Naive thymus-derived CD4-positive, alpha-beta T cell (primary cell): ENCODE measurements around the gene PTEN. TPM values are rescaled to one million over a fixed set of nuclear protein-coding genes. Genes with fewer than 3 reads are reported as not detected.
"Not testable (repeated sequence)": the region's sequence is repeated elsewhere in the genome, so short reads cannot be mapped to it uniquely, and the experiment has no call there.

Experiments used
- ATAC-seq: fragments of 150-1000 bp; cut with Tn5 transposase; 2 replicates; pipeline ENCODE4 v1.10.0; 2021; ENCODE audit warnings: mild to moderate bottlenecking, moderate library complexity
- CTCF ChIA-PET: fragments of 350-600 bp; sonication (Branson Sonifier 250); formaldehyde crosslinking; loops from one replicate; lab custom pipeline; 2021; ENCODE audit warnings: antibody characterized with exemption; lab: Charles Lee
- POLR2A ChIA-PET: fragments of 350-600 bp; sonication (Branson Sonifier 250); formaldehyde crosslinking; loops from one replicate; lab custom pipeline; 2021; ENCODE audit warnings: antibody characterized with exemption, inconsistent platforms; lab: Charles Lee
- DNase-seq, 9 donors: peaks; one replicate each; pipeline versions ENCODE4 v3.0.0 to v3.0.0-alpha.2; 2020 to 2022; ENCODE audit warnings: mixed read lengths in 1 of 9
- H3K27ac ChIP-seq: one replicate; pipeline ENCODE4 v1.7.0; 2013; ENCODE audit warnings: mild to moderate bottlenecking, low read depth, low read length, moderate library complexity
- H3K27me3 ChIP-seq, 2 donors: one replicate each; pipeline ENCODE4 v1.7.0; 2013; ENCODE audit warnings: low read length in 2 of 2, mild to moderate bottlenecking in 2 of 2, moderate library complexity in 2 of 2; ENCODE audit not compliant: control insufficient read depth in 2 of 2, insufficient read depth in 2 of 2
- H3K36me3 ChIP-seq, 3 experiments: 1 replicate in 2 of 3; 2 replicates in 1 of 3; pipeline ENCODE4 v1.7.0; 2013; ENCODE audit warnings: low read length in 3 of 3, mild to moderate bottlenecking in 3 of 3, moderate library complexity in 1 of 3; ENCODE audit not compliant: insufficient read depth in 3 of 3, control insufficient read depth in 2 of 3
- H3K4me1 ChIP-seq, 2 donors: one replicate each; pipeline ENCODE4 v1.7.0; 2013; ENCODE audit warnings: low read length in 2 of 2, mild to moderate bottlenecking in 2 of 2, moderate library complexity in 1 of 2; ENCODE audit not compliant: control insufficient read depth in 2 of 2, insufficient read depth in 2 of 2
- H3K4me3 ChIP-seq: 2 replicates; pipeline ENCODE4 v1.7.0; 2013; ENCODE audit warnings: mild to moderate bottlenecking, low read length
- H3K9me3 ChIP-seq, 3 experiments: 1 replicate in 2 of 3; 2 replicates in 1 of 3; pipeline ENCODE4 v1.7.0; 2013; ENCODE audit warnings: low read length in 3 of 3; ENCODE audit not compliant: control insufficient read depth in 2 of 3
- H3K27ac Mint-ChIP-seq, 9 donors: one replicate each; pipeline ENCODE4 v1.8.0; 2020 to 2022; ENCODE audit warnings: mixed read lengths in 9 of 9, mild to moderate bottlenecking in 8 of 9, moderate library complexity in 5 of 9, inconsistent platforms in 2 of 9
- H3K27me3 Mint-ChIP-seq, 5 donors: one replicate each; pipeline ENCODE4 v1.8.0; 2021 to 2022; ENCODE audit warnings: mixed read lengths in 5 of 5, mild to moderate bottlenecking in 1 of 5
- H3K36me3 Mint-ChIP-seq, 5 donors: one replicate each; pipeline ENCODE4 v1.8.0; 2020 to 2022; ENCODE audit warnings: mixed read lengths in 5 of 5, mild to moderate bottlenecking in 3 of 5, inconsistent platforms in 1 of 5
- H3K4me1 Mint-ChIP-seq, 7 donors: one replicate each; pipeline ENCODE4 v1.8.0; 2020 to 2022; ENCODE audit warnings: mixed read lengths in 7 of 7, mild to moderate bottlenecking in 3 of 7, inconsistent platforms in 1 of 7
- H3K4me3 Mint-ChIP-seq, 10 donors: one replicate each; pipeline ENCODE4 v1.8.0; 2020 to 2022; ENCODE audit warnings: mild to moderate bottlenecking in 10 of 10, mixed read lengths in 10 of 10, moderate library complexity in 6 of 10, inconsistent platforms in 2 of 10
- H3K9me3 Mint-ChIP-seq, 11 donors: one replicate each; pipeline ENCODE4 v1.8.0; 2020 to 2022; ENCODE audit warnings: mixed read lengths in 11 of 11, mild to moderate bottlenecking in 4 of 11, inconsistent platforms in 1 of 11, moderate library complexity in 1 of 11
- intact Hi-C, 2 donors: fragments of 100-400 bp; cut with micrococcal nuclease; formaldehyde crosslinking; loops; one replicate each; pipeline ENCODE4 v1.15.1; 2023
- polyA plus RNA-seq, 2 donors: library from polyadenylated mRNA; unstranded; fragments of 300-500 nt; fragmentation: Illumina TruSeq; gene quantifications; one replicate each; pipeline ENCODE4 v1.2.3, GENCODE V29; 2021
- total RNA-seq, 6 experiments: library from RNA in 5 of 6; stranded (reverse) in 5 of 6; gene quantifications; 1 replicate in 5 of 6; 2 replicates in 1 of 6; pipeline ENCODE4 v1.2.3 and lab custom pipeline; 2021 to 2026

The PTEN gene
- total and polyA plus RNA-seq, 7 experiments from 2014 or later, result 24.0 to 109 (median 86.2) TPM

- H3K9me3 Mint-ChIP-seq, result no peaks in the 10 kb centered on the region
- Histone ChIP-seq H3K4me3 (no peak overlapping the region), H3K4me1 (no peaks in the 10 kb centered on the region), H3K27me3 (no peaks in the 10 kb centered on the region), H3K9me3 (no peaks in the 10 kb centered on the region), H3K36me3 (no peaks in the 10 kb centered on the region), H3K27ac (no peak overlapping the region)
- no peak overlapping the region for H3K27ac Mint-ChIP-seq
- POLR2A ChIA-PET, result no interaction called here
- intact Hi-C loops, result no loop called here
- no peak overlapping the region for H3K4me3 Mint-ChIP-seq
- H3K27me3 Mint-ChIP-seq, result peaks cover 0 to 8% (median 0%) of the 10 kb centered on the region in 5 donors
- H3K36me3 Mint-ChIP-seq, result peaks cover 0 to 5% (median 0%) of the 10 kb centered on the region in 5 donors
- peaks cover 4 to 22% (median 7%) of the 10 kb centered on the region in 7 donors for H3K4me1 Mint-ChIP-seq
- ATAC-seq (no peak), DNase-seq (no peak)
- CTCF ChIA-PET, result no interaction called here
These were observed 15.9 kb upstream of the PTEN start for GRCh38 chr10:87847550-87847949.

GRCh38 chr10:87849001-87849400, 14.4 kb upstream of the PTEN start:
- DNase-seq, result no peak
- no peaks in the 10 kb centered on the region for H3K36me3 Mint-ChIP-seq
- H3K4me1 ChIP-seq, result no peaks in the 10 kb centered on the region
- peaks cover 0 to 8% (median 0%) of the 10 kb centered on the region in 5 donors for H3K27me3 Mint-ChIP-seq
- no peak overlapping the region for H3K4me3 Mint-ChIP-seq
- CTCF ChIA-PET, result interaction anchor here (0.7 to 6.0 kb wide), 4 partner anchors 10 to 708 kb away, joined by 3 to 37 read pairs (median 3); no protein-coding TSS in a partner anchor
- peaks cover 4 to 16% (median 8%) of the 10 kb centered on the region in 7 donors for H3K4me1 Mint-ChIP-seq
- intact Hi-C loops, result no loop called here
- no peak overlapping the region for H3K27ac Mint-ChIP-seq
- POLR2A ChIA-PET, result no interaction called here
- H3K27me3 ChIP-seq, result no peaks in the 10 kb centered on the region
- no peaks in the 10 kb centered on the region for H3K9me3 ChIP-seq
- ATAC-seq, result no peak
- no peaks in the 10 kb centered on the region for H3K9me3 Mint-ChIP-seq
- no peaks in the 10 kb centered on the region for H3K36me3 ChIP-seq
- no peak overlapping the region for H3K4me3 ChIP-seq
- no peak overlapping the region for H3K27ac ChIP-seq

- no peaks in the 10 kb centered on the region for H3K27me3 ChIP-seq
- H3K27ac ChIP-seq, result no peak overlapping the region
- H3K4me3 Mint-ChIP-seq, result peak overlapping the region in 3 of 10 donors; percentile 1 to 49 (median 6)
- ATAC-seq (peak; percentile 87), DNase-seq (peak in 8 of 9 donors; percentile 28 to 68 (median 54))
- H3K9me3 Mint-ChIP-seq, result peaks cover 0 to 2% (median 0%) of the 10 kb centered on the region in 11 donors
- no peak overlapping the region for H3K4me3 ChIP-seq
- peaks cover 0 to 3% of the 10 kb centered on the region in 2 donors for H3K4me1 ChIP-seq
- H3K36me3 Mint-ChIP-seq, result peaks cover 0 to 1% (median 0%) of the 10 kb centered on the region in 5 donors
- H3K27me3 Mint-ChIP-seq, result peaks cover 0 to 8% (median 0%) of the 10 kb centered on the region in 5 donors
- POLR2A ChIA-PET, result interaction anchor here (1.9 to 2.1 kb wide), 2 partner anchors 11 to 33 kb away, joined by 5 to 13 read pairs; partner anchors contain the start of genes ATAD1, KLLN and PTEN
- H3K27ac Mint-ChIP-seq, result peak overlapping the region in 1 of 9 donors; percentile 2
- H3K4me1 Mint-ChIP-seq, result peaks cover 6 to 23% (median 19%) of the 10 kb centered on the region in 7 donors
- intact Hi-C loops, result loop anchor here (1.0 kb wide), 4 partner anchors 10 to 703 kb away; no protein-coding TSS in a partner anchor
- no peaks in the 10 kb centered on the region for H3K36me3 ChIP-seq
- CTCF ChIA-PET, result interaction anchor here (0.5 to 6.0 kb wide), 14 partner anchors 11 to 985 kb away, joined by 3 to 37 read pairs (median 3); no protein-coding TSS in a partner anchor
- H3K9me3 ChIP-seq, result no peaks in the 10 kb centered on the region
These were observed 12.7 kb upstream of the PTEN start for GRCh38 chr10:87850742-87851205.

GRCh38 chr10:87852089-87852488, 11.3 kb upstream of the PTEN start:
- POLR2A ChIA-PET, result no interaction called here
- ATAC-seq (no peak), DNase-seq (no peak)
- Mint-ChIP-seq H3K9me3 (peaks cover 0 to 2% (median 0%) of the 10 kb centered on the region in 11 donors), H3K4me3 (no peak overlapping the region), H3K4me1 (peaks cover 6 to 23% (median 19%) of the 10 kb centered on the region in 7 donors), H3K27me3 (peaks cover 0 to 8% (median 0%) of the 10 kb centered on the region in 5 donors), H3K27ac (no peak overlapping the region), H3K36me3 (peaks cover 0 to 1% (median 0%) of the 10 kb centered on the region in 5 donors)
- peaks cover 0 to 3% of the 10 kb centered on the region in 2 donors for H3K4me1 ChIP-seq
- H3K9me3 ChIP-seq, result no peaks in the 10 kb centered on the region
- intact Hi-C loops, result no loop called here
- CTCF ChIA-PET, result interaction anchor here (0.9 to 6.0 kb wide), 6 partner anchors 10 to 701 kb away, joined by 3 to 37 read pairs (median 6); no protein-coding TSS in a partner anchor
- no peaks in the 10 kb centered on the region for H3K27me3 ChIP-seq
- H3K36me3 ChIP-seq, result no peaks in the 10 kb centered on the region
- no peak overlapping the region for H3K27ac ChIP-seq
- no peak overlapping the region for H3K4me3 ChIP-seq

- not testable (repeated sequence) for H3K36me3 Mint-ChIP-seq
- H3K27ac Mint-ChIP-seq, result peak overlapping the region in 1 of 9 donors; percentile 36
These were observed 8.2 kb upstream of the PTEN start for GRCh38 chr10:87855247-87855646.

GRCh38 chr10:87855665-87856064, 7.8 kb upstream of the PTEN start:
- ChIA-PET POLR2A (interaction anchor here (0.6 to 1.2 kb wide), 2 partner anchors 36 to 531 kb away, joined by 4 to 5 read pairs; no protein-coding TSS in a partner anchor), CTCF (interaction anchor here (0.9 to 8.4 kb wide), 2 partner anchors 253 to 532 kb away, joined by 3 to 108 read pairs; no protein-coding TSS in a partner anchor)
- peaks cover 10 to 32% (median 26%) of the 10 kb centered on the region in 7 donors for H3K4me1 Mint-ChIP-seq
- ATAC-seq, H3K36me3 Mint-ChIP-seq, H3K27me3 ChIP-seq, H3K9me3 ChIP-seq, H3K27ac ChIP-seq, H3K27me3 Mint-ChIP-seq, H3K4me3 ChIP-seq, H3K4me1 ChIP-seq, H3K36me3 ChIP-seq, intact Hi-C loops, H3K9me3 Mint-ChIP-seq, H3K4me3 Mint-ChIP-seq: not testable (repeated sequence)
- peak in 1 of 9 donors; percentile 16 for DNase-seq
- peak overlapping the region in 1 of 9 donors; percentile 36 for H3K27ac Mint-ChIP-seq

More at GRCh38 chr10:87855247-87855646, 8.2 kb upstream of the PTEN start:
- H3K27me3 ChIP-seq, H3K4me1 ChIP-seq, DNase-seq, H3K27ac ChIP-seq, intact Hi-C loops, ATAC-seq, H3K9me3 ChIP-seq, H3K9me3 Mint-ChIP-seq, H3K4me3 ChIP-seq, H3K4me3 Mint-ChIP-seq, H3K36me3 ChIP-seq, H3K27me3 Mint-ChIP-seq: not testable (repeated sequence)
- POLR2A ChIA-PET, result interaction anchor here (0.6 kb wide), 1 partner anchor 36 kb away, joined by 5 read pairs; no protein-coding TSS in a partner anchor
- CTCF ChIA-PET, result interaction anchor here (0.9 kb wide), 1 partner anchor 253 kb away, joined by 3 read pairs; no protein-coding TSS in a partner anchor
- H3K4me1 Mint-ChIP-seq, result peaks cover 7 to 28% (median 22%) of the 10 kb centered on the region in 7 donors
